WERI-Rb-1 (cell line): ENCODE results near the gene FNDC3B.

ENCODE experiments used
- DNase-seq: peaks from one replicate; pipeline ENCODE4 v3.0.0-alpha.2; 2020
- H3K27ac ChIP-seq: fragments of 250-450 bp; sonication (Bioruptor Pico); 2 replicates; pipeline ENCODE4 v1.5.1; 2020; ENCODE audit warnings: mild to moderate bottlenecking, moderate library complexity
- H3K27me3 ChIP-seq: fragments of 250-450 bp; sonication (Bioruptor Pico); 2 replicates; pipeline ENCODE4 v1.5.1; 2021; ENCODE audit warnings: mild to moderate bottlenecking, low read depth, moderate library complexity; ENCODE audit not compliant: insufficient read depth, severe bottlenecking
- H3K36me3 ChIP-seq: fragments of 250-450 bp; sonication (Bioruptor Pico); 2 replicates; pipeline ENCODE4 v1.5.1; 2020; ENCODE audit warnings: mild to moderate bottlenecking, moderate library complexity
- H3K4me3 ChIP-seq: 2 replicates; pipeline ENCODE4 v1.5.1; 2011; ENCODE audit warnings: low read depth, mild to moderate bottlenecking, control low read depth, low read length
- H3K9me3 ChIP-seq: fragments of 250-450 bp; sonication (Bioruptor Pico); 2 replicates; pipeline ENCODE4 v1.5.1; 2021; ENCODE audit warnings: mild to moderate bottlenecking, moderate library complexity; ENCODE audit not compliant: severe bottlenecking
- CTCF ChIP-seq: IDR thresholded peaks from 2 replicates; pipeline ENCODE4 v1.5.1; 2011; ENCODE audit warnings: low read depth, mild to moderate bottlenecking, control low read depth, inconsistent platforms, low read length

The FNDC3B gene

GRCh38 chr3:172129850-172130716 lies 90.7 kb downstream of the FNDC3B start:
- no peaks in the 10 kb centered on the region for H3K9me3 ChIP-seq
- H3K27ac ChIP-seq, result no peak overlapping the region
- no peaks in the 10 kb centered on the region for H3K36me3 ChIP-seq
- no peak overlapping the region for H3K4me3 ChIP-seq
- H3K27me3 ChIP-seq, result no peaks in the 10 kb centered on the region
- TF ChIP-seq CTCF, result no peak
- DNase-seq, result no peak

- no peak for TF ChIP-seq CTCF
- no peak overlapping the region for H3K27ac ChIP-seq
- no peaks in the 10 kb centered on the region for H3K27me3 ChIP-seq
- no peak for DNase-seq
- no peak overlapping the region for H3K4me3 ChIP-seq
- H3K36me3 ChIP-seq, result no peaks in the 10 kb centered on the region
- H3K9me3 ChIP-seq, result no peaks in the 10 kb centered on the region
Measured at GRCh38 chr3:172130717-172131050, 91.3 kb downstream of the FNDC3B start.

GRCh38 chr3:172131746-172132145 lies 92.4 kb downstream of the FNDC3B start:
- no peaks in the 10 kb centered on the region for H3K36me3 ChIP-seq
- no peaks in the 10 kb centered on the region for H3K9me3 ChIP-seq
- no peak for TF ChIP-seq CTCF
- no peak overlapping the region for H3K27ac ChIP-seq
- no peak overlapping the region for H3K4me3 ChIP-seq
- DNase-seq, result no peak
- H3K27me3 ChIP-seq, result no peaks in the 10 kb centered on the region

- H3K27ac ChIP-seq, result no peak overlapping the region
- H3K4me3 ChIP-seq, result no peak overlapping the region
- no peaks in the 10 kb centered on the region for H3K36me3 ChIP-seq
- H3K27me3 ChIP-seq, result no peaks in the 10 kb centered on the region
- TF ChIP-seq CTCF, result no peak
- no peak for DNase-seq
- no peaks in the 10 kb centered on the region for H3K9me3 ChIP-seq
Measured at GRCh38 chr3:172132159-172132586, 92.8 kb downstream of the FNDC3B start.

- H3K27me3 ChIP-seq, result no peaks in the 10 kb centered on the region
- DNase-seq, result no peak
- no peak overlapping the region for H3K4me3 ChIP-seq
- no peaks in the 10 kb centered on the region for H3K36me3 ChIP-seq
- H3K9me3 ChIP-seq, result no peaks in the 10 kb centered on the region
- no peak overlapping the region for H3K27ac ChIP-seq
- TF ChIP-seq CTCF, result no peak
Measured at GRCh38 chr3:172132721-172133311, 93.4 kb downstream of the FNDC3B start.

- DNase-seq, result no peak
- no peak for TF ChIP-seq CTCF
- no peaks in the 10 kb centered on the region for H3K36me3 ChIP-seq
- no peak overlapping the region for H3K4me3 ChIP-seq
- no peaks in the 10 kb centered on the region for H3K27me3 ChIP-seq
- H3K27ac ChIP-seq, result no peak overlapping the region
- H3K9me3 ChIP-seq, result no peaks in the 10 kb centered on the region
Measured at GRCh38 chr3:172133838-172134237, 94.5 kb downstream of the FNDC3B start.
